Uterus (tissue), 2 donors: Measurements from ENCODE around the gene PIM2.

Experiments
- POLR2A ChIP-seq, 2 donors: fragments of 450-650 bp; IDR thresholded peaks; one replicate each; pipeline ENCODE4 v1.6.1; 2016; ENCODE audit warnings: antibody characterized with exemption in 2 of 2, mild to moderate bottlenecking in 1 of 2, moderate library complexity in 1 of 2
- TF ChIP-seq, protein P1 (sequence below), 4 experiments: fragments of 200-600 bp in 2 of 4; fragments of 450-650 bp in 2 of 4; sonication (generic) in 2 of 4; IDR thresholded peaks; one replicate each; pipeline ENCODE4 v1.5.1; 2016 to 2019; ENCODE audit warnings: antibody characterized with exemption in 4 of 4, mild to moderate bottlenecking in 2 of 4, moderate library complexity in 1 of 4

DNA sequence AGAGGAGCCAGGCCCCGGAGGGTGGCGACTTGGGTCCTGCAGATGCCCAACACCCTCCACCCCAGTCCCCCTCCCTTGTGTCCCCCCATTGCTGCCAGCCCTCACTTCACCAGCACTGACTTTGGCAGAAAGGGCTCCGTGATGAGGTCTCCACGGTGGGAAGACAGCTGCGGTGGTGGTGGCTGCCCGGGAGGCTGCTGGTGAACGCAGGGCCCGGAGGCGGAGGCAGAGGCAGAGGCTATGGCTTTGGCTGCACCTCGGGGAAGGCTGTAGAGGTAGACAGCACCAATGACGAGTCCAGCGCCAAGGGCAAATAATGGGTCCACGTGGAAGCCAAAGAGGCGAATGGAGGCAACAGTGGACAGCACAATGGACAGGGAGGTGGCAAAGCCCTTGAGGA lies 14.2 kb downstream of the PIM2 start:
- TF ChIP-seq, protein P1, sequence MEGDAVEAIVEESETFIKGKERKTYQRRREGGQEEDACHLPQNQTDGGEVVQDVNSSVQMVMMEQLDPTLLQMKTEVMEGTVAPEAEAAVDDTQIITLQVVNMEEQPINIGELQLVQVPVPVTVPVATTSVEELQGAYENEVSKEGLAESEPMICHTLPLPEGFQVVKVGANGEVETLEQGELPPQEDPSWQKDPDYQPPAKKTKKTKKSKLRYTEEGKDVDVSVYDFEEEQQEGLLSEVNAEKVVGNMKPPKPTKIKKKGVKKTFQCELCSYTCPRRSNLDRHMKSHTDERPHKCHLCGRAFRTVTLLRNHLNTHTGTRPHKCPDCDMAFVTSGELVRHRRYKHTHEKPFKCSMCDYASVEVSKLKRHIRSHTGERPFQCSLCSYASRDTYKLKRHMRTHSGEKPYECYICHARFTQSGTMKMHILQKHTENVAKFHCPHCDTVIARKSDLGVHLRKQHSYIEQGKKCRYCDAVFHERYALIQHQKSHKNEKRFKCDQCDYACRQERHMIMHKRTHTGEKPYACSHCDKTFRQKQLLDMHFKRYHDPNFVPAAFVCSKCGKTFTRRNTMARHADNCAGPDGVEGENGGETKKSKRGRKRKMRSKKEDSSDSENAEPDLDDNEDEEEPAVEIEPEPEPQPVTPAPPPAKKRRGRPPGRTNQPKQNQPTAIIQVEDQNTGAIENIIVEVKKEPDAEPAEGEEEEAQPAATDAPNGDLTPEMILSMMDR (IDR thresholded peaks at IDR 0.05), result no peak
- TF ChIP-seq POLR2A (IDR thresholded peaks at IDR 0.05), result no peak
